Measurements from ENCODE around the gene CERK. TPM values are rescaled to one million over a fixed set of nuclear protein-coding genes. Genes with fewer than 3 reads are reported as not detected.
"Not testable (repeated sequence)": the region's sequence is repeated elsewhere in the genome, so short reads cannot be mapped to it uniquely, and the experiment has no call there.

CERK gene
- total and polyA plus RNA-seq, 2 of the 8 experiments (the other 6 are each of a cell fraction or from before 2014, with no cell fraction given), result 26.6 to 59.0 TPM

- no peak for TF ChIP-seq RAD21 (IDR thresholded peaks at IDR 0.05 in 1 of 2, conservative IDR thresholded peaks at IDR 0.05 in 1 of 2; ENCODE audit: low read depth in 2 of 2, low read length in 2 of 2)
Observed at GRCh38 chr22:46734830-46735453, 3.1 kb downstream of the CERK start (continued).

- H2BK15ac ChIP-seq (ENCODE audit: low read length); H3K56ac ChIP-seq (replicated peaks; ENCODE audit: insufficient read length, low read depth, low read length); H3K14ac ChIP-seq (ENCODE audit: insufficient read length); H4K91ac ChIP-seq (replicated peaks; ENCODE audit: insufficient read length, low read length); POLR2A ChIA-PET (ENCODE audit: partially characterized antibody); H3K36me3 ChIP-seq (ENCODE audit: control insufficient read depth in 2 of 4, insufficient read depth in 4 of 4, low read length in 3 of 4); H3K9ac ChIP-seq (replicated peaks in 1 of 4; ENCODE audit: extremely low read depth in 1 of 4, low read depth in 3 of 4, low read length in 3 of 4); H3K27me3 ChIP-seq (replicated peaks in 1 of 4; ENCODE audit: control insufficient read depth in 3 of 4, extremely low read depth in 1 of 4, insufficient read depth in 3 of 4, low read length in 3 of 4); H3K4me3 ChIP-seq (ENCODE audit: extremely low read depth in 1 of 4, insufficient read depth in 2 of 4, low read depth in 3 of 4, low read length in 4 of 4); H4K5ac ChIP-seq (ENCODE audit: insufficient read length, low read depth, low read length); H4K8ac ChIP-seq (ENCODE audit: extremely low read depth, insufficient read depth, low read length); H3K23ac ChIP-seq (ENCODE audit: insufficient read length); H3K9me3 ChIP-seq (ENCODE audit: insufficient read depth in 2 of 2, low read depth in 1 of 2, low read length in 1 of 2); H2BK20ac ChIP-seq (ENCODE audit: low read length); H3K79me1 ChIP-seq (ENCODE audit: low read depth, low read length); FAIRE-seq; H2BK5ac ChIP-seq (ENCODE audit: low read depth, low read length); DNase-seq (ENCODE audit: low read depth in 1 of 2, low spot score in 2 of 2); H3K4ac ChIP-seq (replicated peaks; ENCODE audit: insufficient read length, low read depth, low read length); H2AFZ ChIP-seq (ENCODE audit: low read length); H3K18ac ChIP-seq (ENCODE audit: extremely low read depth, low read length); H3K27ac ChIP-seq (ENCODE audit: low read depth, low read length); H2BK12ac ChIP-seq (ENCODE audit: low read depth, low read length); H3K4me2 ChIP-seq (ENCODE audit: insufficient read depth in 1 of 2, low read depth in 2 of 2, low read length in 2 of 2); H2AK5ac ChIP-seq (ENCODE audit: low read depth, low read length); H2BK120ac ChIP-seq (replicated peaks; ENCODE audit: low read depth, low read length): not testable (repeated sequence)
- CTCF ChIA-PET (ENCODE audit: partially characterized antibody), result interaction anchor here (1.2 kb wide), 1 partner anchor 69 kb away, joined by 3 read pairs; no protein-coding TSS in a partner anchor
- Histone ChIP-seq H3K79me2 (ENCODE audit: control insufficient read depth in 1 of 2, insufficient read depth in 2 of 2, low read length in 2 of 2) (peaks cover 0 to 49% of the 10 kb centered on the region in 2 experiments; a peak in 3 of 4 replicates), H3K23me2 (ENCODE audit: low read depth, low read length) (peaks cover 11% of the 10 kb centered on the region; the same call in 1 of the 2 replicates), H4K20me1 (replicated peaks in 1 of 2; ENCODE audit: control insufficient read depth in 1 of 2, insufficient read depth in 2 of 2, low read length in 2 of 2) (peaks cover 0 to 34% of the 10 kb centered on the region in 2 experiments), H3K4me1 (replicated peaks in 1 of 4; ENCODE audit: control insufficient read depth in 3 of 4, insufficient read depth in 4 of 4, low read length in 3 of 4) (peaks cover 7 to 29% (median 25%) of the 10 kb centered on the region in 4 experiments)
- 91% methylated on average over 12 of the region's 12 CpGs; no CpG with 5 or more reads in 1 of the 2 experiments for WGBS, 2 experiments (ENCODE audit: extremely low coverage in 1 of 2, insufficient coverage in 1 of 2, insufficient read length in 1 of 2, insufficient replicate concordance in 2 of 2, low coverage in 1 of 2, low lambda C conversion rate in 2 of 2, missing lambda C conversion rate in 1 of 2)
Observed at GRCh38 chr22:46734213-46734722, 3.8 kb downstream of the CERK start.

All from H1 (cell line).